NCI-H146 treated with DMSO at 0.1 percent for 48 hours (cell line): Measurements from ENCODE around the gene RAB30.
"Not testable (repeated sequence)": the region's sequence is repeated elsewhere in the genome, so short reads cannot be mapped to it uniquely, and the experiment has no call there.

Experiments used
- DNase-seq: peaks from one replicate; lab custom pipeline; 2025; ENCODE audit not compliant: unreplicated experiment; lab: John Stamatoyannopoulos, UW

Gene RAB30

DNA sequence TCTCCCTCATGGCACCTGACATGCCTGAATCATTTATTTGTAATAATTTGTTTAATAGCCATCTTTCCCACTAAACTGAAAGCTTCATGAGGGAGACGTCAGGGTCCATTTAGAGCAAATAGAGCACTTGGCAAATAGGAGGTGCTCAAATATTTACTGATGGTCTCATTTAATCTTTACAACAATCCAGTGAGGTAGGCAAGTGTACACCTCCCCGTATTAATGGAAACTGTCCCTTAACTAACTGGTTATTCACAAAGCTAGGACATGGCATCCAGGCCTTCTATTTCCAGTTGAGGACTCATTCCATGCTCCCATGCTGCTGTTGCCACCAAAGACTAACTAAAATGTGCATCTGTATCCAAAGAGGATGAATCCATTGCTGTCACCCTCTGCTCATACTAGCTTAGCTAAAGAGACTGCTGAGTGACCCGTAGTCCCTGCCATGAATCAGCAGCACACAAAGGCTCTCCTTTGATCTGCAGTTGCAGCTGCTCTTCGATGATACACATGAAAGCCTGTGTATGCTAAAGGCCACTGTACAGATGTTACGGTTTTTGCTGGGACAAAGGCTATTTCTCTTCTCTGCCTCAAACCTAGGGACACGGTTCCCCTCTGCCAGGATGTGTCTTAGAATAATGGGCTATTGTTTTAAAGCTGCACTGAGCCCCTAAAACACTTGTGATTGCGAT, 82.6 kb downstream of the RAB30 start:
- peak; percentile 25 for DNase-seq

DNA sequence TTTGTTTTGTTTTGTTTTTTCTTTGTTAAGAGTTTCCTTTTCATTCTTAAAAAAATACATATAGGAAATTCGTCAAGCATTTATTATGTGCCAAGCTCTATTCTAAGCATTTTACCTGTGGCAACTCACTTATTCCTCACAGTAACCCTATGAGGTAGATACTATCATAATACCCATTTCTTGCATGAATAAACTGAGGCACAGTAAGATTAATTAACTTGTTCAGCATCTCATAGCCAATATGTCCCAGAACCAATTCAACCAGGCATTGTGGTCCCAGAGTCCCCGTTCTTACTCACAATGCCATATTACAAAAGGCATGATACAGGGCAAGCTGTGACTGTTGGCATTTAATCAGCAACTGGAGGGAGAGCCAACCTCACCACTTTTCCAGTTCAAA, 83.7 kb downstream of the RAB30 start:
- no peak for DNase-seq

DNA sequence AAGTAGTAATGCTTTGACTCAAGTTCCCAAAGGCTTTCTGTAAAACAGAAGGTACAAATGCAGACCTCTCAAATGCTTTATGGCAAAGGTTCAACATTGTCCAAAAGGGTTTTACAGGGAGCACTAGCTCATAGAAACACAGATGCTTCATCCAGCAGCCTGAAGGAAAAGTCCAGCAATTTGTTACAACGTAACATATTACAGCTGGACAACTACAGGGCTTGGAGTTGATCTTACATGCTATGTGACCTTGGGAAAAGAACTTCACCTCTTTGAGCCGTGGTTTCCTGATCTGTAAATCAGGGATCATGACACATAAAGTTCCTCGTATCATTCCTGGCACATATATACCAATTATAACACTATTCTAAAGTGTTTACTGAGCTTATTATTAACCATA, 85.3 kb downstream of the RAB30 start:
- no peak for DNase-seq

DNA sequence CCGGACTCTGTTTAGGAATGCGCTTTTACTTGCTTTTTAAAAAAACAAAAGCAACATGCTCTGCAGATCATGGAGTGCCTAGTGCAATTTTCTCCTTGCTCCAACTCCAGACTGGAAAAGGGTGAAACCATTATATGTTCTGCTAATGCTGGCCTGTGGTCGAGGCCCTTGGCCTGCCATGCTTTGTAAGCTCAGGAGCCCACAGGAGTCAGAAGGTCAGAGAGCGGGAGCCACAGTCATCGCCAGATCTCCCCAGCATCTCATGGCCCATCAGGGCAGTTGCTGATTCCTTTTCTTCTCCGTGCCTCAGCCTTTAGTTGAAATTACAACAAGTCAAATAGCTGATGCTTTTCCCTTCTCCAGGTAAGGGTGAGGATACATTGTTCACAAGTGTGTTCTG, 89.8 kb downstream of the RAB30 start:
- no peak for DNase-seq

DNA sequence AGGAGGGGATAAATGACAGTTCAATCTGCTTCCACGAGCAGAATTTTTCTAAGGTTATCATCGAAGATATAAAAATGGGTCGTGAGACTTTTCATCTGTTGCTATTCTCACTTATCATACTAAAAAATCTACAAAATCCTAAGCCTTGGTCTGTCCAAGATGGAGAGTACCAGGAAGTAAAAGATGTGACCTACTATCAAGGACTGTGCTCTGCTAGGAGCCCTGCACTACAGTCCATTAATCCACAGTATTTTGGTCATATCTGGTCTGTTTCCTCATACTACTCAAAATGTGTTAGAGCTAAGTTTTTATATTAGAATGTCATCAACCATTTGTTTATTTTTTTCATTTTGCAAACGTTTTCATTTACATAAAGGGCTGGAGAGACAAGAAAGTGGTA, 90.8 kb downstream of the RAB30 start:
- DNase-seq, result no peak

DNA sequence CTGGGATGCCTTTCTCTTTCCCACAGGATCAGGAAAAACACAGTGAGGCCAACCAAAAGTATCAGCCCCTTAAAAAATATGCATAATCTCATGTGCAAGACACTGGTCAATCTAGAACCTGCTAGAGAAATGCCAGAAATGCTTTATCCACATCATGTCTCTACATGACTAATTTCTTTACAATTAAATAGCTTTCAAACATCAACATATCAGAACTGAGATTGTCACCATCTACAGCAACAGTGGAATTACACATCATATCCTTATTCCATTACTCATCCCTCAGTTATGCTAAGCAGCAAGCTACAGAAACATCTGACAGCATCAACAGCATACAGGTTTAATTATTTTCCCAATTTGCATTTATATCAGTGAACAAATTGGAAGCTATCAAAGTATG, 91.4 kb downstream of the RAB30 start:
- no peak for DNase-seq

DNA sequence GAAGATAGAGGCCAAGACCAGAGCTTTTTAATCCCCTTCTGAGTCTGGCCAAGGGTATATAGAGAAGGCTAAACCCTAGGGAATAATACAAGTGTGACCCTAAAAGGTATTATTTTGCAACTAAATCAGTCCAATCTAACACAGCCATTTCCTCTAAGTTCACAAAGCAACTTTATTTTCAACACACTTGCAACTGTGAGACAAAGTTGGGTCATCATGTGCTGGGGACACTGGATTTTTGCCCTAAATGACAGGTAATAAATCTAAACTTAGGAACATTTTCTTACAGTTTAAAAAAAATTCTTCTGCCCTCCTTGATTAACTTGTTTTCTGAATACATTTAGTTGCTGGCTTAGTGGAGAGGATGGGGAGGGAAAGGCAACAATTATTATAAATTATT, 91.9 kb downstream of the RAB30 start:
- DNase-seq, result no peak

DNA sequence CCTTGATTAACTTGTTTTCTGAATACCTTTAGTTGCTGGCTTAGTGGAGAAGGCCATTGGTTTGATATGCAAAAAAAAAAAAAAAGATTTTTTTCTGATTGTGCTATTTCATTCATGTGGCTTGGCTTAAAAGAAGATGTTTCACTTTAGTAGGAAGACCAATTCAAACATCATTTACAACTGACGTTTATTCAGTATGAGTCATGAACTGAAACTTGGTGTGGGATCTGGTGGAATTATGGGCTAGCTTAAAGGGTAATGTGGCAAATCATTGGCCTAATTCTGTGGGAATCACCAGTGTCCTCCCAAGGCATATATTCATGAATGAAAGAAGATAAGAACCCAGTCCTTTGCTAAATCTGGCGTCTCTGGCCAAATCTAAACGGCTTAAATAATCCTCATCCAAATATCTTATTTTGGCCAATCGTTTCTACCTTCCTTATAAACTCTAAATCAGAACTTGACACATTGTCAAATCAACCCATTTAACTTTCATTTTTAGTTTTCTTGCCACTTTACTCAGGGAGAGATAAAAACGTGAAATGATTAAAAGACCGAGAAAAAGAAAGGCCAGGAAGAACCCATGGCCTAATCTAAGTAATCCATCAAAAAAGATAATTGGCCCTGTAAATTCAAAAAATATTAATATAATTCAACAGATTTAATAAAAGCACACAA, 93.1 kb downstream of the RAB30 start:
- no peak for DNase-seq

DNA sequence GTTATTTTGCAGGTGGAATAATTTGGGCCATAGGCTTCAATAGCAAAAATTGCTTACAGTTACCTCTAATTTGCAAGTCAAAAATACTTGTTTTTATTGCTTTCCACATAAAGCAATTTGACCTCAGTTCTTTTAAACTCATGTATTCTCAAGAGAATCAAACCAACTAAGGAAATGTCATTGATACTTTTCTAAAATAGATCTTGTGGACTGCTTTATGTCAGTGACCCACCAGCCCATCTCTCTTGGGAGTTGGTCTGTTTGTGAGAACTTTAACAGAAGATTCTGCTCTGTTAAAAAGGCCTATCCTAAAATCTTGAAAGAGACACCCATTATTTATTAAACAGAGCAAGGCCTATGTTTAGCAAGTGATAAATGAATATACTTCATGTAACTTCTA, 94.9 kb downstream of the RAB30 start:
- DNase-seq, result no peak

DNA sequence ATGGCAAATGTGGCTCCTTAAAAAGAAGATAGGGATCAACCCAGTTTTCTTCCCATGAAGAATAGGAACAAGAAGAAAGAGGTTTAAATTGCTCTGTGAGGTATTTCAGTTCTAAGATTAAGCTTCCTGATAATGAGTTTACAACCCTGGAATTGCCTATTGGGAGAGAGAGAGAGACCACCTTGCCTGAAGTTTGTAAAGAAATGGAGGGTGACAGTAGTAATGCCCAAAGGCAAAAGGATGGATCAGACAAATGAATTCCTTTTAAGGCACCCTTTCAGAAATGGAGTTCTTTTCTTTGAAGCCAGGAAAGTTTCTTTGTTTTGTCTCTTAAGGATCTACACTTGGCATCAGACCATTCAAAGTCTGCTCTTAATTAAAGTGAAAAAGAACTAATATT, 95.8 kb downstream of the RAB30 start:
- no peak for DNase-seq

DNA sequence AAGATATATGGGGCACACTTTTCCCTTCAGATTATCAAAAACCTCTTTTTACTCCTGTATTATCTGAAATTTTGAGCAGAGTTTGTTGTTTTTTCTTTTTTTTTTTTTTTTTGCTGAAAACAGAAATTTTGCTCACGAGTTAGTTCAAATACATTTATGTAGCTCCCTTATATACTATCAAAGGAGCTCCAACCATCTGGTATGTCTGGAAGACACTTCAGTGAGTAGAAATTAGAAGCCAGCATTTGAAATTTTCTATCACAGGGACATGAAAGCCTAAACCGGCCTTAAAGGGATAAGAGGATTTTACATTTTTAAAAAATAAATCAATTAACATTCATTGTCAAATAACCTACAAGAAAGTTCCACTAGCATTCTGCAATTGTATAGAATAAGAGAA, 96.8 kb downstream of the RAB30 start:
- DNase-seq, result no peak

DNA sequence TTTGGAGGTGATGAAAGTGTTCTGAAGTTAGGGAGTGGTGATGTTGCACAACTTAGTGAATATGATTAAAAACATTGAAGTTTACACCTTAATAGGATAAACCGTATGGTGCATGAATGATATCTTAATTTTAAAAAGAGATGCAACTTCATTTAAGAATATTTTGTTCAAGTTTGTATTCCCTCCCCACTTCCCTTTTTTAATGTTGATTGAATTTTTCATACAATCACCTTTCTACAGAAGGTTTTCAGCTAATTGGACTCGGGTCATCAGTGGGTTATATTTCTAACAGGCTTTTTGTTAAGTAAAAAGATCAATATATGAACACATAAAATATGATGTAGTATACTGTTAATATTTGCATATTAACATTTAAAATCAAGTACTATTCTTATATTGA, 97.6 kb downstream of the RAB30 start:
- DNase-seq, result no peak

DNA sequence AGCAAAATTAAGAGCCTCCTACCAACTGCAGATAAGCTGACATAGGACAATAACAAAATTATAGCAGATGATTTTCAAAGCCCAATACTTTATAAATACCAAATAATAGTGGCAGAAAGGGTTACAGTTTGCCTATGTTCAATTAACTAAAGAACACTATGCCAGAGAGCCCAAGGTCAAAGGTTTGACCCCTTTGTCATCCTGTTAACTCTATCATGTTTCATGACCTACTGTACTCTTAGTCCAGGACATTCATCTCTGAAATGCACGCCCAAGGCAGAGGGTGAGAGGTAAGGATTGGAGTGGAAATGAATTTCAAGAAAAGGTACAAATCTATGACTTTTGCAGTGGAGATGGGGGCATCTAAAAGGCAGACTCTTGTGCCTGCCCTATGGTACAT, 99.6 kb downstream of the RAB30 start:
- no peak for DNase-seq

DNA sequence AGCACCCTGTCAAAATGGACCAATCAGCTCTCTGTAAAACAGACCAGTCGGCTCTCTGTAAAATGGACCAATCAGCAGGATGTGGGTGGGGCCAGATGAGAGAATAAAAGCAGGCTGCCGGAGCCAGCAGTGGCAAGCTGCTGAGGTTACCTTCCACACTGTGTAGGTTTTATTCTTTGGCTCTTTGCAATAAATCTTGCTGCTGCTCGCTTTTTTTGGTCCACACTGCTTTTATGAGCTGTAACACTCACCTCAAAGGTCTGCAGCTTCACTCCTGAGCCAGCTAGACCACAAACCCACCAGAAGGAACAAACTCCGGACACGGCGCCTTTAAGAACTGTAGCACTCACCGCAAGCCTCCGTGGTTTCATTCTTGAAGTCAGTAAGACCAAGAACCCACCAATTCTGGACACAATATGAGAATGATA, 100.2 kb downstream of the RAB30 start:
- DNase-seq, result not testable (repeated sequence)

DNA sequence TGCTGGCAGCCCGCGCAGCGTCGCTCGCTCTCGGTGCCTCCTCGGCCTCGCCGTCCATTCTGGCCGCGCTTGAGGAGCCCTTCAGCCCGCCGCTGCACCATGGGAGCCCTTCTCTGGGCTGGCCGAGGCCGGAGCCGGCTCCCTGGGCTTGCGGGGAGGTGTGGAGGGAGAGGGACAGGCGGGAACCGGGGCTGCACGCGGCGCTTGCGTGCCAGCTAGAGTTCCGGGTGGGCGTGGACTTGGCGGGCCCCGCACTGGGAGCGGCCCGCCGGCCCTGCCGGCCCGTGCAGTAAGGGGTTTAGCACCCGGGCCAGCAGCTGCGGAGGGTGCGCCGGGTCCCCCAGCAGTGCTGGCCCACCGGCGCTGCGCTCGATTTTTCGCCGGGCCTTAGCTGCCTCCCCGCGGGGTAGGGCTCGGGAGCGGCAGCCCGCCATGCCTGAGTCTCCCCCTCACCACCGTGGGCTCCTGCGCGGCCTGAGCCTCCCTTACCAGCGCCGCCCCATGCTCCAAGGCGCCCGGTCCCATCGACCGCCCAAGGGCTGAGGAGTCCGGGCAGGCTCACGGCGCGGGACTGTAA, 101.1 kb downstream of the RAB30 start:
- DNase-seq, result not testable (repeated sequence)

DNA sequence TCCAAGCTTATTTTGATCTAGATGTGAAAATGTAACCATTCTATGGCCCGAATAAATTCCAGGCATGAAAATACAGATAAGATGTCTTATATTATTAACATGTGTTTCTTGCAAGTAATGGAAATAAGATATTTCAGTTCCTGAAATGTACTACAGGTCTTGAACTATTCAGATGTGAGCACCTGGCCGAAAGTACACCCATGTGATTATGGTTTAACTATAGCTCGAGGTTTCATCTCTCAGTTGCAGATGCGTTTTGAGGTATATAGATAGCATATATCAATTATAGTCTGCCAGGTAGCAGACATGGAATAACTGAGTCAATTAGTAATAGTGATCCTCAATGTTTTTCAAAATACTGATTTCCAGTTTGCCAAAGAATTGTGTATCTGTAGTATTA, 101.9 kb downstream of the RAB30 start:
- DNase-seq, result no peak

DNA sequence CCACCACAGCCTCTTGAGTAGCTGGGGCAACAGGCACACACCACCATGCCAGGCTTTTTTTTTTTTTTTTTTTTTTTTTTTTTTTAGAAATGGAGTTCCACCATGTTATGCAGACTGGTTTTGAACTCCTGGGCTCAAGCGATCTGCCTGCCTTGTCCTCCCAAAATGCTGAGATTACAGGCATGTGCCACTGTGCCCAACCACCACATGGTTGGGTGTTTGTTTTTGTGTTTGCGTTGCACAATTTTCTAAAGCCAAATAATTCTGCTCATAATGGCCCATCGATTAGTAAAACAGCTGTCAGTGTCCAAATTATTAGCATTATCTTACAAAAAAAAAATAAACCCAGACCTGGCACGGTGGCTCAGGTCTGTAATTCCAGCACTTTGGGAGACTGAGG, 104.3 kb downstream of the RAB30 start:
- DNase-seq, result peak; percentile 15

DNA sequence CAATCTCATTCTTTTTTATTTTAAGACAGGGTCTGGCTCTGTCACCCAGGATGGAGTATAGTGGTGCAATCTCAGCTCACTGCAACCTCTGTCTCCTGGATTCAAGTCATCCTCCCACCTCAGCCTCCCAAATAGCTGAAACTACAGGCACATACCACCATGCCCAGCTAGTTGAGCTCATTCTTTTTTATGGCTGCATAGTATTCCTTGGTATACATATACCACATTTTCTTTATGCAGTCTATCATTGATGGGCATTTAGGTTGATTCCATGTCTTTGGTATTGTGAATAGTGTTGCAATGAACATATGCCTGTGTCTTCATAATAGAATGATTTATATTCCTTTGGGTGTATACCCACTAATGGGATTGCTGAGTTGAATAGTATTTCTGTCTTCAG, 109.7 kb downstream of the RAB30 start:
- not testable (repeated sequence) for DNase-seq

DNA sequence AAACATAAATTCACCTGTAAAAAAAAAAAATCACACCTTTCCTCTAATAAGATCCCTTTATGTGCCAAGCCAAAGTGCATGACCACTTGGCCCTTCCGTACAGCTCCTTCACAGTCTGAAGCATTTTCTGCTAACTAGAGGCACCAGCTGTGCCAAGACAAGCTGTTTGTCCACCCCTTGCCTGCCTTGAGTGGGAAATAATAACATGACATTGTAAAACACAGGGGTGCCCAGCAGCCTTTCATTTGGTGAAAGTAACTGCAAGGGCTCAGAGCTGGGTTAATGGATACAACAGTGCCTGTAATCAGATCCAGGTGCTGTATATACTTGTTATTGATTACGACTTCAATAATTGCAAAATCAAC, 110.9 kb downstream of the RAB30 start:
- DNase-seq, result peak; percentile 67

DNA sequence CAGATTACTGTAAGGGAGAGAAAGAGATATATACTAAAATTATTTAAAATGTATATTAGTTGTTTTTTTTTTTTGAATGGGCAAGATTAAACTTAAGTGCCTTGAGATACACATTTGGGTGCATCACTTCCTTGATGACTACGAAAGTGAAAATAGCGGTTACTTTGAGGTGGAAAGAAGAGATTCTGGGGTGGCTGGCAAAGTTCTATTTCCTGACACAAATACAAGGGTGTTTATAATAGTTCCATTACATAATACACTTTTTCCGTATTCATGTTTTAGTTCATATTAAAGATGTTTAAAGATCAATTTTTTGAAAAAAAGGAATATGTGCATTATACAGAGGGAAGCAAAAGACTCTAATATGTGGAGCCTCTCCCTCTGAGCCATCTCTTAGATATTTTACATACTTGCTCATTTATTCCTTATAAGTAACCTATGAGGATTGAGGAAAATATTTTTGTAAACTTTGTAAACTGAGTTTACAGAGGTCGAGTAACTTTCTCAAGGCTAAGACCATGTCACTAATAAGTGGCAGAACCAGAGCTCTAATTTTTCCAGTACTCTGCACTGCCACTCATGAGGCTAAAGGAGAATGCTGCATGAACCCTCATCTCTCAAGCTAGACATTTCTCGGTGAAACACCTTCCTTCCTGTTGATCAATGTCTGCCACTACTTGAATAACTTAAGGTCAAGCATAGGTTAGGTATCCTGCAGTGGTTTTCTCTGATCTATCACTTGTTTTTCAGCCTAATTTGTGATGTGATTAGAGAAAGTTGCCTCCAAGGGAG, 111.5 kb downstream of the RAB30 start:
- DNase-seq, result no peak

DNA sequence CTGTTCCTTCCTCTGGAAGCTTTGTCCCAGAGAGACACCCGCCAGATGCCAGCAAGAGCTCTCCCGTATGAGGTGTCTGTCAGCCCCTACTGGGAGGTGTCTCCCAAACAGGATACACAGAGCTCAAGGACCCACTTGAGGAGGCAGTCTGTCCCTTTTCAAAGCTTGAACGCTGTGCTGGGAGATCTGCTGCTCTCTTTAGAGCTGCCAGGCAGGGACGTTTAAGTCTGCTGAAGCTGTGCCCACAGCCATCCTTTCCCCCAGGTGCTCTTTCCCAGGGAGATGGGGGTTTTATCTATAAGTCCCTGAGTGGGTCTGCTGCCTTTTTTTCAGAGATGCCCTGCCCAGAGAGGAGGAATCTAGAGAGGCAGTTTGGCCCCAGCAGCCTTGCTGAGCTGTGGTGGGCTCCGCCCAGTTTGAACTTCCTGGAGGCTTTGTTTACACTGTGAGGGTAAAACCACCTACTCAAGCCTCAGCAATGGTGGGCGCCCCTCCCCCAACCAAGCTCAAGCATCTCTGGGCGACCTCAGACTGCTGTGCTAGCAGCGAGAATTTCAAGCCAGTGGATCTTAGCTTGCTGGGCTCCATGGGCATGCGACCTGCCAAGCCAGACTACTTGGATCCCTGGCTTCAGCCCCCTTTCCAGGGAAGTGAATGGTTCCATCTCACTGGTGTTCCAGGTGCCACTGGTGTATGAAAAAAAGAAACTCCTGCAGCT, 115.8 kb downstream of the RAB30 start:
- DNase-seq, result not testable (repeated sequence)
